PC-9 (cell line): ENCODE measurements around the gene ST6GALNAC3. TPM values are rescaled to one million over a fixed set of nuclear protein-coding genes. Genes with fewer than 3 reads are reported as not detected.

ENCODE experiments used
- BruUV-seq: library from RNA; stranded (reverse); fragments of 400-500 nt; replicated peaks from 2 replicates; lab custom pipeline; 2021; lab: Mats Ljungman, UMichigan
- CTCF ChIA-PET: fragments of 300-600 bp; sonication (Branson Sonifier 250); formaldehyde crosslinking; loops from one replicate; lab custom pipeline; 2022; ENCODE audit warnings: antibody characterized with exemption; lab: Charles Lee
- POLR2A ChIA-PET: fragments of 300-600 bp; sonication (Branson Sonifier 250); formaldehyde crosslinking; loops from one replicate; lab custom pipeline; 2022; ENCODE audit warnings: antibody characterized with exemption; ENCODE audit not compliant: unreplicated experiment; lab: Charles Lee
- DNase-seq, 2 experiments: peaks; one replicate each; pipeline versions ENCODE4 v3.0.0 to v3.0.0-alpha.2; 2015 to 2022; ENCODE audit warnings: mixed read lengths in 1 of 2
- H2AFZ ChIP-seq: fragments of 200-600 bp; sonication (generic); 2 replicates; pipeline ENCODE4 v1.8.1; 2017; ENCODE audit warnings: antibody characterized with exemption
- H3F3A ChIP-seq: fragments of 200-600 bp; sonication (generic); 2 replicates; pipeline ENCODE4 v1.8.1; 2017; ENCODE audit warnings: antibody characterized with exemption, mild to moderate bottlenecking, low read depth; ENCODE audit not compliant: insufficient read depth
- H3K27ac ChIP-seq: fragments of 200-600 bp; sonication (generic); 2 replicates; pipeline ENCODE4 v1.6.1; 2016; ENCODE audit warnings: mixed run types
- H3K27me3 ChIP-seq: fragments of 200-600 bp; sonication (generic); 2 replicates; pipeline ENCODE4 v1.6.1; 2016; ENCODE audit warnings: low read depth, mixed run types; ENCODE audit not compliant: insufficient read depth
- H3K36me3 ChIP-seq: fragments of 200-600 bp; sonication (generic); 2 replicates; pipeline ENCODE4 v1.6.1; 2016; ENCODE audit warnings: low read depth, mixed run types
- H3K4me1 ChIP-seq: fragments of 200-600 bp; sonication (generic); replicated peaks from 2 replicates; pipeline ENCODE4 v1.6.1; 2016; ENCODE audit warnings: mixed run types; ENCODE audit not compliant: insufficient read depth
- H3K4me2 ChIP-seq: fragments of 200-600 bp; sonication (generic); 2 replicates; pipeline ENCODE4 v1.6.1; 2017; ENCODE audit warnings: mixed run types
- H3K4me3 ChIP-seq: fragments of 200-600 bp; sonication (generic); 2 replicates; pipeline ENCODE4 v1.6.1; 2016; ENCODE audit warnings: mixed run types
- H3K79me2 ChIP-seq: fragments of 200-600 bp; sonication (generic); 2 replicates; pipeline ENCODE4 v1.6.1; 2017; ENCODE audit warnings: low read depth, mixed run types
- H3K9me2 ChIP-seq: fragments of 200-600 bp; sonication (generic); 2 replicates; pipeline ENCODE4 v1.8.1; 2017; ENCODE audit warnings: mild to moderate bottlenecking; ENCODE audit not compliant: insufficient read depth
- H3K9me3 ChIP-seq: fragments of 200-600 bp; sonication (generic); 2 replicates; pipeline ENCODE4 v1.8.1; 2016; ENCODE audit warnings: low read depth; ENCODE audit not compliant: insufficient read depth
- H4K20me1 ChIP-seq: fragments of 200-600 bp; sonication (generic); 2 replicates; pipeline ENCODE4 v1.8.1; 2017; ENCODE audit not compliant: insufficient read depth
- CTCF ChIP-seq: fragments of 200-600 bp; sonication (generic); conservative IDR thresholded peaks from 2 replicates; pipeline ENCODE4 v1.6.1; 2017; ENCODE audit warnings: mixed run types, antibody characterized with exemption, mild to moderate bottlenecking, moderate library complexity
- EZH2 ChIP-seq: fragments of 200-600 bp; sonication (generic); IDR thresholded peaks from 2 replicates; pipeline ENCODE4 v1.8.0; 2017; ENCODE audit warnings: antibody characterized with exemption, low read depth
- intact Hi-C: fragments of 100-400 bp; cut with micrococcal nuclease; formaldehyde crosslinking; loops from one replicate; pipeline ENCODE4 v1.10.0; 2022; ENCODE audit not compliant: unreplicated experiment
- total RNA-seq: library from RNA; stranded (reverse); gene quantifications from 2 replicates; pipeline ENCODE4 v1.2.3, GENCODE V29; 2021

ST6GALNAC3 gene
- total RNA-seq, 1 experiment from 2014 or later: 0.04 TPM

GRCh38 chr1:76408303-76408702, 333.8 kb downstream of the ST6GALNAC3 start:
- intact Hi-C loops: no loop called here
- Histone ChIP-seq H3K4me3 (no peak overlapping the region), H3K4me2 (no peak overlapping the region), H3K79me2 (no peaks in the 10 kb centered on the region), H3F3A (no peaks in the 10 kb centered on the region), H3K9me2 (no peaks in the 10 kb centered on the region), H3K36me3 (no peaks in the 10 kb centered on the region), H2AFZ (no peak overlapping the region), H4K20me1 (no peaks in the 10 kb centered on the region; the same call in 1 of the 2 replicates), H3K27me3 (no peaks in the 10 kb centered on the region), H3K27ac (no peak overlapping the region), H3K4me1 (no peaks in the 10 kb centered on the region), H3K9me3 (no peaks in the 10 kb centered on the region)
- ChIA-PET POLR2A (no interaction called here), CTCF (no interaction called here)
- no TSS peak for BruUV-seq
- TF ChIP-seq CTCF (no peak), EZH2 (no peak)
- DNase-seq: no peak

GRCh38 chr1:76410499-76410898, 336.0 kb downstream of the ST6GALNAC3 start:
- H3K36me3 ChIP-seq: no peaks in the 10 kb centered on the region
- POLR2A ChIA-PET: no interaction called here
- no peaks in the 10 kb centered on the region; the same call in 1 of the 2 replicates for H4K20me1 ChIP-seq
- no peak overlapping the region for H3K4me3 ChIP-seq
- BruUV-seq: no TSS peak
- H3K9me2 ChIP-seq: no peaks in the 10 kb centered on the region
- H3K9me3 ChIP-seq: no peaks in the 10 kb centered on the region
- TF ChIP-seq CTCF: no peak
- TF ChIP-seq EZH2: no peak
- H2AFZ ChIP-seq: no peak overlapping the region
- CTCF ChIA-PET: no interaction called here
- H3K4me2 ChIP-seq: no peak overlapping the region
- intact Hi-C loops: no loop called here
- H3F3A ChIP-seq: no peaks in the 10 kb centered on the region
- no peak overlapping the region for H3K27ac ChIP-seq
- H3K79me2 ChIP-seq: no peaks in the 10 kb centered on the region
- H3K27me3 ChIP-seq: no peaks in the 10 kb centered on the region
- no peak for DNase-seq
- no peaks in the 10 kb centered on the region for H3K4me1 ChIP-seq

GRCh38 chr1:76418531-76418930, 344.0 kb downstream of the ST6GALNAC3 start:
- no peak for TF ChIP-seq EZH2
- no peak for TF ChIP-seq CTCF
- Histone ChIP-seq H3K79me2 (no peaks in the 10 kb centered on the region), H3F3A (no peaks in the 10 kb centered on the region), H2AFZ (no peak overlapping the region), H3K4me3 (no peak overlapping the region), H3K36me3 (no peaks in the 10 kb centered on the region), H4K20me1 (no peaks in the 10 kb centered on the region), H3K9me2 (peaks cover 7% of the 10 kb centered on the region; the same call in 1 of the 2 replicates), H3K27me3 (no peaks in the 10 kb centered on the region), H3K4me2 (no peak overlapping the region), H3K9me3 (no peaks in the 10 kb centered on the region), H3K27ac (no peak overlapping the region), H3K4me1 (no peaks in the 10 kb centered on the region)
- no peak for DNase-seq
- ChIA-PET CTCF (no interaction called here), POLR2A (no interaction called here)
- intact Hi-C loops: no loop called here
- BruUV-seq: no TSS peak
